HCT116 (cell line): ENCODE measurements around the gene IGSF3. TPM values are rescaled to one million over a fixed set of nuclear protein-coding genes. Genes with fewer than 3 reads are reported as not detected.

Experiments
- ATAC-seq: fragments of 200-7000 bp; cut with Tn5 transposase; 2 replicates; pipeline ENCODE4 v1.9.1; 2020; ENCODE audit warnings: mild to moderate bottlenecking, moderate library complexity
- BruUV-seq: library from RNA; stranded (reverse); fragments of 400-500 nt; replicated peaks from 2 replicates; lab custom pipeline; 2021; lab: Mats Ljungman, UMichigan
- CTCF ChIA-PET: fragments of 300-600 bp; sonication (Branson Sonifier 250); formaldehyde crosslinking; loops from one replicate; lab custom pipeline; 2021; ENCODE audit warnings: antibody characterized with exemption; lab: Charles Lee
- POLR2A ChIA-PET: fragments of 300-600, 350-600 bp; sonication (Branson Sonifier 250); formaldehyde crosslinking; loops from one replicate; lab custom pipeline; 2021; ENCODE audit warnings: antibody characterized with exemption; lab: Charles Lee
- RAD21 ChIA-PET, 2 experiments: fragments of 300-600 bp; sonication (Branson Sonifier 250); formaldehyde crosslinking; loops; one replicate each; lab custom pipeline; 2023; ENCODE audit warnings: low total read pairs in 2 of 2; ENCODE audit not compliant: uncharacterized antibody in 2 of 2, unreplicated experiment in 2 of 2, low non-redundant PET in 1 of 2; lab: Charles Lee
- DNase-seq: peaks from one replicate; pipeline ENCODE4 v3.0.0-alpha.2; 2010; ENCODE audit warnings: low read depth, low spot score
- H2AFZ ChIP-seq: fragments of 200-600 bp; shearing (Covaris generic), sonication (generic); 2 replicates; pipeline ENCODE4 v1.6.1; 2017; ENCODE audit warnings: low read depth, mixed run types, mixed read lengths, antibody characterized with exemption, low read length; ENCODE audit not compliant: poor library complexity, severe bottlenecking
- H3K27ac ChIP-seq: 2 replicates; pipeline ENCODE4 v1.5.1; 2012; ENCODE audit warnings: low read depth, low read length
- H3K27me3 ChIP-seq: fragments of 200-600 bp; sonication (generic); 2 replicates; pipeline ENCODE4 v1.6.1; 2016; ENCODE audit warnings: mixed run types, low read length, mixed read lengths; ENCODE audit not compliant: insufficient read depth
- H3K36me3 ChIP-seq, 2 experiments: fragments of 200-500 bp in 1 of 2; fragments of 200-600 bp in 1 of 2; sonication (Bioruptor generic) in 1 of 2; sonication (generic) in 1 of 2; 2 replicates each; pipeline versions ENCODE4 v1.5.1 to v1.6.1; 2014 to 2016; ENCODE audit warnings: low read length in 2 of 2, inconsistent platforms in 1 of 2, mixed read lengths in 1 of 2, mixed run types in 1 of 2; ENCODE audit not compliant: insufficient read depth in 2 of 2, control insufficient read depth in 1 of 2
- H3K4me1 ChIP-seq, 2 experiments: fragments of 200-600 bp in 1 of 2; sonication (generic) in 1 of 2; 2 replicates each; pipeline versions ENCODE4 v1.5.1 to v1.6.1; 2012 to 2017; ENCODE audit warnings: low read length in 2 of 2, inconsistent platforms in 1 of 2, mild to moderate bottlenecking in 1 of 2, mixed read lengths in 1 of 2, mixed run types in 1 of 2, moderate library complexity in 1 of 2; ENCODE audit not compliant: insufficient read depth in 2 of 2, control insufficient read depth in 1 of 2
- H3K4me2 ChIP-seq: fragments of 200-600 bp; sonication (generic); 2 replicates; pipeline ENCODE4 v1.6.1; 2017; ENCODE audit warnings: mixed run types, low read length, mixed read lengths
- H3K4me3 ChIP-seq, 2 experiments: fragments of 200-600 bp in 1 of 2; sonication (generic) in 1 of 2; replicated peaks in 1 of 2; 2 replicates each; pipeline ENCODE4 v1.5.1; 2011 to 2016; ENCODE audit warnings: low read length in 2 of 2, control low read depth in 1 of 2, low read depth in 1 of 2, mild to moderate bottlenecking in 1 of 2, mixed read lengths in 1 of 2, mixed run types in 1 of 2
- H3K79me2 ChIP-seq: fragments of 200-600 bp; sonication (generic); 2 replicates; pipeline ENCODE4 v1.6.1; 2017; ENCODE audit warnings: mild to moderate bottlenecking, mixed run types, low read length, moderate library complexity, mixed read lengths; ENCODE audit not compliant: insufficient read depth
- H3K9ac ChIP-seq: fragments of 200-600 bp; sonication (generic); 2 replicates; pipeline ENCODE4 v1.6.1; 2016; ENCODE audit warnings: low read length, mixed read lengths
- H3K9me2 ChIP-seq: fragments of 200-600 bp; sonication (generic), shearing (Covaris generic); 2 replicates; pipeline ENCODE4 v1.6.1; 2017; ENCODE audit warnings: mixed run types, mild to moderate bottlenecking, moderate library complexity; ENCODE audit not compliant: insufficient read depth
- H3K9me3 ChIP-seq, 2 experiments: fragments of 200-500 bp in 1 of 2; fragments of 200-600 bp in 1 of 2; sonication (Bioruptor generic) in 1 of 2; sonication (generic) in 1 of 2; 2 replicates each; pipeline ENCODE4 v1.6.1; 2014 to 2017; ENCODE audit warnings: low read length in 2 of 2, mixed read lengths in 2 of 2, inconsistent platforms in 1 of 2, low read depth in 1 of 2, mild to moderate bottlenecking in 1 of 2, mixed run types in 1 of 2, moderate library complexity in 1 of 2; ENCODE audit not compliant: control insufficient read depth in 1 of 2, insufficient read depth in 1 of 2
- H4K20me1 ChIP-seq: fragments of 200-600 bp; sonication (generic), shearing (Covaris generic); 2 replicates; pipeline ENCODE4 v1.6.1; 2017; ENCODE audit warnings: mixed run types, mild to moderate bottlenecking, moderate library complexity; ENCODE audit not compliant: insufficient read depth
- ATF3 ChIP-seq: IDR thresholded peaks from 2 replicates; pipeline ENCODE4 v1.6.1; 2012
- CBX3 ChIP-seq: IDR thresholded peaks from 2 replicates; pipeline ENCODE4 v1.6.1; 2012; ENCODE audit warnings: low read depth
- CEBPB ChIP-seq: IDR thresholded peaks from 2 replicates; pipeline ENCODE4 v1.6.1; 2012; ENCODE audit warnings: low read depth
- CTCF ChIP-seq, 3 experiments: fragments of 200-600 bp in 1 of 3; sonication (generic) in 1 of 3; IDR thresholded peaks in 2 of 3; conservative IDR thresholded peaks in 1 of 3; 2 replicates each; pipeline ENCODE4 v1.5.1; 2012 to 2017; ENCODE audit warnings: low read depth in 2 of 3, low read length in 2 of 3, antibody characterized with exemption in 1 of 3, borderline replicate concordance in 1 of 3, control low read depth in 1 of 3, mild to moderate bottlenecking in 1 of 3, mixed read lengths in 1 of 3, mixed run types in 1 of 3, moderate library complexity in 1 of 3; ENCODE audit not compliant: insufficient read depth in 1 of 3
- EGR1 ChIP-seq: IDR thresholded peaks from 2 replicates; pipeline ENCODE4 v1.6.1; 2012; ENCODE audit warnings: low read depth
- ELF1 ChIP-seq: IDR thresholded peaks from 2 replicates; pipeline ENCODE4 v1.6.1; 2012; ENCODE audit warnings: low read depth, borderline replicate concordance
- EZH2 ChIP-seq: fragments of 200-600 bp; sonication (generic); IDR thresholded peaks from 2 replicates; pipeline ENCODE4 v1.6.1; 2017; ENCODE audit warnings: antibody characterized with exemption, mixed run types
- EZH2phosphoT487 ChIP-seq: fragments of 200-600 bp; IDR thresholded peaks from 2 replicates; pipeline ENCODE4 v1.6.1; 2018; ENCODE audit warnings: antibody characterized with exemption, borderline replicate concordance
- FOSL1 ChIP-seq: IDR thresholded peaks from 2 replicates; pipeline ENCODE4 v1.6.1; 2012; ENCODE audit warnings: low read depth
- MAX ChIP-seq: IDR thresholded peaks from 2 replicates; pipeline ENCODE4 v1.6.1; 2012
- POLR2AphosphoS5 ChIP-seq: IDR thresholded peaks from 2 replicates; pipeline ENCODE4 v1.6.1; 2011; ENCODE audit warnings: mild to moderate bottlenecking, low read depth, low read length, moderate library complexity
- RAD21 ChIP-seq: IDR thresholded peaks from 2 replicates; pipeline ENCODE4 v1.6.1; 2012; ENCODE audit warnings: low read depth, mild to moderate bottlenecking
- REST ChIP-seq: IDR thresholded peaks from 2 replicates; pipeline ENCODE4 v1.6.1; 2012; ENCODE audit warnings: low read depth
- SIN3A ChIP-seq: IDR thresholded peaks from 2 replicates; pipeline ENCODE4 v1.6.1; 2012; ENCODE audit warnings: low read depth
- SP1 ChIP-seq: IDR thresholded peaks from 2 replicates; pipeline ENCODE4 v1.6.1; 2012; ENCODE audit warnings: low read depth
- SRF ChIP-seq: IDR thresholded peaks from 2 replicates; pipeline ENCODE4 v1.6.1; 2012; ENCODE audit warnings: low read depth
- YY1 ChIP-seq: IDR thresholded peaks from 2 replicates; pipeline ENCODE4 v1.6.1; 2011; ENCODE audit warnings: low read length, low read depth, moderate library complexity, mild to moderate bottlenecking; ENCODE audit not compliant: insufficient replicate concordance; ENCODE audit errors: extremely low read depth
- ZBTB33 ChIP-seq: IDR thresholded peaks from 2 replicates; pipeline ENCODE4 v1.6.1; 2011; ENCODE audit warnings: mild to moderate bottlenecking, low read length, moderate library complexity; ENCODE audit not compliant: insufficient replicate concordance; ENCODE audit errors: extremely low read depth
- ZFX ChIP-seq: fragments of 450-650 bp; IDR thresholded peaks from 2 replicates; pipeline ENCODE4 v1.6.1; 2017
- ZNF274 ChIP-seq: fragments of 200-500 bp; sonication (Bioruptor generic); IDR thresholded peaks from 2 replicates; pipeline ENCODE4 v1.6.1; 2014; ENCODE audit warnings: mild to moderate bottlenecking, low read depth, low read length, inconsistent platforms
- intact Hi-C: fragments of 100-400 bp; cut with micrococcal nuclease; formaldehyde crosslinking; loops from 2 replicates; pipeline ENCODE4 v1.10.0; 2022
- total RNA-seq: library from RNA; stranded (reverse); gene quantifications from one replicate; pipeline ENCODE4 v1.2.1, GENCODE V29; 2021; ENCODE audit not compliant: unreplicated experiment

Gene IGSF3
- total RNA-seq, 1 experiment from 2014 or later = 18.6 TPM

GRCh38 chr1:116533429-116533820 lies 134.1 kb downstream of the IGSF3 start:
- Histone ChIP-seq H3K79me2 (no peaks in the 10 kb centered on the region), H3K36me3 (peaks cover 0 to 9% of the 10 kb centered on the region in 2 experiments; a peak in 1 of 4 replicates), H3K27ac (no peak overlapping the region), H3K4me3 (no peak overlapping the region), H3K4me1 (peaks cover 2 to 14% of the 10 kb centered on the region in 2 experiments; a peak in 3 of 4 replicates), H3K27me3 (no peaks in the 10 kb centered on the region), H3K9me2 (no peaks in the 10 kb centered on the region), H3K4me2 (no peak overlapping the region), H4K20me1 (no peaks in the 10 kb centered on the region), H2AFZ (no peak overlapping the region)
- intact Hi-C loops = no loop called here
- CTCF ChIA-PET = no interaction called here
- POLR2A ChIA-PET = no interaction called here
- RAD21 ChIA-PET = no interaction called here
- ATAC-seq = no peak
- TF ChIP-seq CBX3 (no peak), ATF3 (no peak), EGR1 (no peak), MAX (no peak), CEBPB (no peak), YY1 (no peak), ZBTB33 (no peak), SP1 (no peak), REST (no peak), SIN3A (no peak), CTCF (IDR thresholded peaks at IDR 0.05 in 2 of 3, conservative IDR thresholded peaks at IDR 0.05 in 1 of 3; ENCODE audit: borderline replicate concordance in 1 of 3, insufficient read depth in 1 of 3, low read depth in 2 of 3, low read length in 2 of 3) (no peak), SRF (no peak), EZH2phosphoT487 (no peak), POLR2AphosphoS5 (no peak), ZNF274 (no peak), FOSL1 (no peak), ELF1 (no peak), ZFX (no peak), EZH2 (no peak), RAD21 (no peak)
- TF ChIP-seq, all 23 proteins: peak for 0
- no peak for DNase-seq
- Histone ChIP-seq H3K9ac (no peak overlapping the region), H3K9me3 (no peaks in the 10 kb centered on the region)
- no TSS peak for BruUV-seq
